T1000 (cell line): ENCODE data around the gene GPRC5A.

Experiments used
- DNase-seq: peaks from one replicate; lab custom pipeline; 2025; ENCODE audit warnings: mixed read lengths; lab: John Stamatoyannopoulos, UW

Gene GPRC5A

GRCh38 chr12:12885096-12885792 lies 6.1 kb upstream of the GPRC5A start:
- no peak for DNase-seq

GRCh38 chr12:12887471-12887870 lies 3.9 kb upstream of the GPRC5A start:
- no peak for DNase-seq

- no peak for DNase-seq
Observed at GRCh38 chr12:12889701-12890100, 1.7 kb upstream of the GPRC5A start.

DNA sequence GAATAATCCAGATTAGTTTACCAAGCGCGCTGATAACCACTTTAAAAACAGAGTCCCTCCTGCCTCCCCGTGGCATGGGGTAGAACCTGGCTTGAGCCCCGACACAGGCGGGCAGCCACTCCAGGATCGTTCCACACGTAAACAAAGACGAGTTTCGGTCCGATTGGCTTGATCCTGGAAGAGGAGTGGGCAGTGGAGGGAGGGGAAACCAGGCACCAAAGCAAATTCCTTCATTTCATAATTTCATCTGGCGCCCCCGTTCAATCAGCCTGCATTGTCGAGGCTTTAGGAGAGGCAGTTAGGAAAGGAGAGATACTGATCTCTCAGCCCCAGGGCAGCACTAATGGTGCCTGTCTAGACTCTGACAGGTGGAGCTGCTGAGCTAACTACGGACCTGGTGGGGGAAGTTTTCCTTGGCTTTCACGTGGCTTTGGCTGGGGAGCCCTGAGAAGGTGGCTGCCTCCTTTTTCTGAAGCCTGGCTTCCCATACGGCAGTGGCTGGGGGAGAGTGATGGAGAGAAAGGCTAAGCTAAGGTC lies 751 bp upstream of the GPRC5A start:
- DNase-seq = peak; percentile 61

DNA sequence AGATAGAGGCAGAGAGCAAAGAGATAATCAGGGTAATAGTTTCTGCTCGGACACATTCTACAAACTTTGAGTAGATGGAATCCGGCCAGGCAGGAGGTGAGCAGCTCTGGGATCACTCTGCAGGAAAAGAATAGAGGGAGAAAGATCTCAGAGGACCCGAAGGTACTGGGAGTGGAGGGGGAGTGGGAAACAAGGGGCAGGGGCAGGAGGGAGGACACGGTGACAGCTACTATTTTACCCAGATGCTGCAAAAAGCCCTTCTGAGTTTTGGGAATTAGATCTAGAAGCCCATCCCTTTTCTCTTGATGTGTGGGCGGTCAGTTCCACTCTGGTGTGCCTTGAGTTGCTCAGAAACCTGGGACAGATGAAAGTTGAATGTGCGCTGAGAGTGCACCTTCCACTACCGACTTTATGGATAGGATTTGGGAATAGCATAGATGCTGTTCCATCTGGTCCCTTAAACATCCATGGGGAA lies 556 bp downstream of the GPRC5A start:
- no peak for DNase-seq

DNA sequence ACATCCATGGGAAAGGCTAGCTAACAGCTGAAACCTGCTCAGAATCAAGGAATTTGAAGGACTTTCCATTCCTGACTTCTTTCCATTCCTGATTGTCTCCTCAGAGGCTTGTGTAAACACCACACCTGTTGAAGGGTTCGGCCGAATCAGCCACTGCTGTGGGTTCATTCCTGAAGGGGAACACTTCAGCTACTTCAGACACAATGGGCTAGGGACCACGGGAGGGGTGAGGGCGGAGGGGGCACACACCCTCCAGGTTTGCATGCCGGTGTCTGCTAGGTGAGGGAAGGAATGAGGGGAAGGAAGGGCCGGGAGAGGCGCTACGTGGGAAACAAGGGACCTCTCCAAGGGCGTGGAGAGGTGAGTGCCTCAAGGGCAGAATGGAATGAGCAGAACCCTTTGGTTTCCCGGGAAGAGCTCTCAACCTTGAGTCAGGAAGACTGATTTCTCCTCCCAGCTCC lies 1.3 kb downstream of the GPRC5A start:
- DNase-seq = no peak

GRCh38 chr12:12893438-12893837 lies 2.1 kb downstream of the GPRC5A start:
- DNase-seq = no peak

DNA sequence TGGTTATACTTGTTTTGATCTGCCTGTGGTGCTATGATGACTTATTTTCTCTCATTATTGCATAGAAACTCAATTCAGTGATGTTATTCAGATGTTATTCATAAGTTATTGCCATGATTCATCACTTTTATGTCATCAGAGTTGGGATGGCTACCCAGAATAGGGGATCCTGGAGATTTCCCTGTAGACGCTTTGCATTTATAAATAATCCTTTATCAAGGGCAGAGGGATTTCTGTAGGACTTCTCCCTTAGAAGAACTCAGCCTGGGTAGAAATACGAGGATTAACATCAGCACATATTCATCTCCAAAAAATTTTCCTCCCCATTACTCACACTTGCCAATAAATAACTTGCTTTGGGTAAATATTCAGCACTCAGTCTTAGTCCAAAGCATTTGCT lies 4.9 kb downstream of the GPRC5A start:
- no peak for DNase-seq

DNA sequence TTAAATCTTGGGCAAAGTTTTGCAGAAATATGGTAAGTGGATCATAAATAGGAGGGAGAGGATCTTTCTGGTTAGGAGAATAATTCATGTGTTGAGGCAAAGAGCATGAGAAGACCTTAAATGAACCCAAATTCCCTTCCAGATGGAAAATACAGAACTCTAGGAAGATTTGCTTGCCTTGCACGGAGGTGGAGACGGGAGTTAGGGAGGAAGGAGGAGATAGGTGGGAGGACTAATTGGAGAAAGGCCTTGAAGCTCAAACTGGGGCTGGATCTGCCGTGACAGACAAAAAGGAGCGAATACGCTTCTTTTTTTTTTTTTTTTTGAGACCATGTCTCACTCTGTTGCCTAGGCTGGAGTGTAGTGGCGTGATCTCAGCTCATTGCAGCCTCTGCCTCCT lies 5.9 kb downstream of the GPRC5A start:
- DNase-seq = no peak

- DNase-seq = no peak
Observed at GRCh38 chr12:12898136-12898717, 6.9 kb downstream of the GPRC5A start.

- DNase-seq = no peak
Observed at GRCh38 chr12:12898911-12899511, 7.6 kb downstream of the GPRC5A start.

GRCh38 chr12:12899530-12900380 lies 8.4 kb downstream of the GPRC5A start:
- peak; percentile 35 for DNase-seq

GRCh38 chr12:12900786-12901157 lies 9.4 kb downstream of the GPRC5A start:
- no peak for DNase-seq

- peak; percentile 64 for DNase-seq
Observed at GRCh38 chr12:12901158-12901791, 9.9 kb downstream of the GPRC5A start.

DNA sequence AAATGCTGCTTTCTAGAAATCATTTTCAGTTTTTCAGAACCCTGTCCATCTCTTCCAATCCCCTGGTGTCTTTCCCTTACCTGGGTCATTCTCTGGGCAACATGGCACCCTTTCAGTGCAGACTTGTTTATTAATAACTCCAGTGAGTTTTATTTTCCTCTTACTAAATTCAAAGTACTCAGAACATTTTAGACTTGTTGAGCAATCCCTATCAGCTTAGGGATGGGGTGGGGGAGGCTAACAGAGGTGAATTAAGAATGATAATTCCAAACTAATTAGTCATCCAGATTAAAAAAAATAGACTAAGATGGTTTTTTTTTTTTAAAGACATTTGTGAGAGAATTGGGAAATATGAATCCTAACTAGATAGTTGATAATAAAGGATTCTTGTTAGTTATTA lies 10.7 kb downstream of the GPRC5A start:
- DNase-seq = no peak

DNA sequence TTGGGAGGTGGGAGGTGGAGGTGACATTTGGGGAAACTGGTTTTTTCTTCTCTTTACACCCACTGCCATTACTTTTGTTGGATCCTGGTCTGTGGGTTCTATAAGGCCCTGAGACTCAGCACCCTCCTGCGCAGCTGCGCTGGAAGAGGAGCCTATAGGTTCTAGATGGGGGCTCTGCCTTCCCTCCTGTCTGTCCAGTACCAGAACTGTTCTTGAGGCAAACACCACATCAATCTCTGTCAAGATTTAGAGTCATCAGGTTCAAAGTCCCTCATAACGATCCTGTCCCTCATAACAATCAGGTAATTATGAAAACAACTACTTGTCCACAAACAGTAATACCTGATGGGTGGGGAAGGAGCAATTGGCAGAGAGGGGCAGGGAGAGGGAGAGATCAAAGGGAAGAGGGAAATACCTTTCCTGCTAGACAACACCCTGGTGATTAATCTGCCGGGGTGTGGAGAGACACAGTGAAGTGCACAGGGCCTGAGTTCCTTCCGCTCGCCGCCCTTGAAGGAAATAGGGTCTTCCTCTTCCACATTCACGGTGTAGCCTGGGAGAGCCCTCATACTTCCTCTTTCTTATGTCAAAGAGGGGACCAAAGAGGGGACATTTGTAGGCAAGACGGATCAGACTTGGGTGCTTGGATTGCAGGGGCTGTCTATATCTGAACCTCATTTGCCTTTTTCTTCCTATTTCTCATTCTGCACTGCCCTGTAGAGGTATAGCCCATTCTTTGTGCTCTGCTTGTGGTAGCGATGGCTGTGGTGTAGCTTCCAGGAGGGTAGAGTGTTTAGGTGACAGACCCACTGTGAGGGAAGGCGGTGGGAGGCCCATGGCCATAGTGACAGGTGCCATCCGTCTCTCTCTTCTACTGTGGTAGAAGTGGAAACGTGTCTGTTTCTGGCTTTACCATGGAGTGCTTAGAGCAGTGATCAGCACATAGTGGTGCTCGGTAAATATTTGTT lies 12.6 kb downstream of the GPRC5A start:
- no peak for DNase-seq

DNA sequence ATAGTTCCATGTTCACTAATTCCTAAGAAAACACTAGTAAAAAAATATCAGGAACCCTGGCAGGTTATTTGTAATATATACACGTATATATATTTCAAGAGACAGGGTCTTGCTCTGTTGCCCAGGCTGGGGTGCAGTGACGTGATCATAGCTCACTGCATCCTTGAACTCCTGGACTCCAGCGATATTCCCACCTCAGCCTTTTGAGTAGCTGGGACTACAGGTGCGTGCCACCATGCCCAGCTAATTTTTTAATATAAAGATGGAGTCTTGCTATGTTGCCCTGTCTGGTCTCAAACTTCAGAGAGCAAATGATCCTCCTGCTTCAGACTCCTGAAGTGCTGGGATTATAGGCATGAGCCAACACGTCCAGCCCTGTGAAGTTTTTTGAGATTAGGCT lies 16.2 kb downstream of the GPRC5A start:
- no peak for DNase-seq

GRCh38 chr12:12908252-12908651 lies 16.9 kb downstream of the GPRC5A start:
- DNase-seq = no peak

GRCh38 chr12:12908711-12909110 lies 17.3 kb downstream of the GPRC5A start:
- DNase-seq = no peak

- no peak for DNase-seq
Observed at GRCh38 chr12:12909228-12909994, 18.0 kb downstream of the GPRC5A start.
